GM21723 (cell line): ENCODE data around the gene WNT8A.

Experiments
- ATAC-seq: cut with Tn5 transposase; IDR thresholded peaks from one replicate; pipeline ENCODE4 v1.9.1; 2021; ENCODE audit warnings: mild to moderate bottlenecking, moderate library complexity; ENCODE audit not compliant: unreplicated experiment

WNT8A gene

GRCh38 chr5:138082033-138082432 lies 1.8 kb upstream of the WNT8A start:
- no peak for ATAC-seq

GRCh38 chr5:138091685-138092084 lies 7.9 kb downstream of the WNT8A start:
- ATAC-seq: no peak

GRCh38 chr5:138092301-138092700 lies 8.5 kb downstream of the WNT8A start:
- no peak for ATAC-seq

DNA sequence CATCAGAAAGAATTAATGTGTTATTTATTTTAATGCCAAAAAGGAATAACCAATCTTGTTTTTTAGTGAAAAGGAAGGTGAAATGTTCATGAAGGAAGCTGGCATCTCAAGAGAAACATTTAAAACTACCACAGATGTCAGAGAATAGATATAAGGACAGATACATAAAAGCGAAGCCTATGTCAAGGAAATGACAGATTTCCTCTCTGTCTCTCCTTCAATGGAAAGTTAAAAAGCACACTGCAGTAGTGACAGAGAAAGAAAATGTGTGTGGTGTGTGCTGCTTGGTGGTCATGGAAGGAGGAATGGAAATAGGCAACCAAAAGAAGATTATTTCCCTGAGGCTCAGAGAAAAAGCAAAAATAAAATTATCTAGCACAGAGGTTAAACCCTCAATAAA lies 9.2 kb downstream of the WNT8A start:
- no peak for ATAC-seq

DNA sequence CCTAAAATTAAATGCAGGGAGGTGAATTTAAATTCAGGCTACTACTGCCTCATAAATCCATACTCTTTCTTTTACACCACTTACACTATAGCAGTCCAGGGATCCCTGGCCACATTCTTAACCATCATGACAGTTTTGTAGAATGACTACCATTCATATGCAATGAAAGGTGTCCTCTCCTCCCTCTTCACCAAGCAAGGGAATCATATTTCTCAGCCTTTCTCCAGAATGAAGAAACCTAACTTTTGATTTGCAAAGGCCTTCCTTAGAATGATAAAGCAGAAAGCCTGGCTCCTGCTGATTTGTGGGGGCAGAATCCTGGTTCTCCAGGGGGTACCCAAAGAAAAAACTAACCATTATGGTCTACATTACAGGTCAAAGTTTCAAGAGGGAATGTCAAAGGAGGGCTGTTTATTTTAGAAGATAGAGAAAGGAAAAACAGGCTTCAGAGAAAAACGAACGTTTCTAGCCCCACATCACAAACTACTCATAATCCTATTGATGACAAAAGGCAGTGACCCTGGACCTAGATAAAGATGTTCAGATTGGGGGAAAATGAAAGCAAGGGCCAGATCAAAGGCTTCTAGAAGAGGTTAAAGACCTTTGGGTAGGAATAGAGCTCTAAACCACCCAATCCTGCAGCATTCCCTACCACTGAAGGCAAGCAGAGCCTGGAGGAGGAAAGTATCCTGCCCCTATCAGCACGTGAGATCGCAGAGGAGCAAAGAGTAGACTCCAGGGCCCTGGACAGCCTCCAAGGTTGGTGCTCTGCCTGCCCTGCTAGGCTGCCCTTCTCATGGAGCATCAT lies 11.5 kb downstream of the WNT8A start:
- ATAC-seq: no peak

DNA sequence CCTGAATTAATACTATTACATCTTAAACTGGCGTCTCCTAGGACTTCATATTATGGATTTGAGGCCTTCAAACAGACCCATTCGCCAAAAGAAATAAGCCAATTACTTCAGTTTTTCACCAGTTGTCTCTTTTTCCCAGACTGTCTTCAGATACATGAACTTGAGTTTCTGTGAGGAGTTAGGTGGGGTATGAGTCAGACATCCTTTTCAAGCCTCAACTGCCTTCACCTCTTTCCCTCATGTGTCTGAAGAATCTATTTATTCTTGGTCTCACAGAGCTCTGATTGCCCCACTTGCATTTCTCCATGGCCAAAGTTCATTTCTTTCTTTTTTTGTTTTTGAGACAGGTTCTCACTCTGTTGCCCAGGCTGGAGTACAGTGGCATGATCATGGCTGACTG lies 12.5 kb downstream of the WNT8A start:
- no peak for ATAC-seq

DNA sequence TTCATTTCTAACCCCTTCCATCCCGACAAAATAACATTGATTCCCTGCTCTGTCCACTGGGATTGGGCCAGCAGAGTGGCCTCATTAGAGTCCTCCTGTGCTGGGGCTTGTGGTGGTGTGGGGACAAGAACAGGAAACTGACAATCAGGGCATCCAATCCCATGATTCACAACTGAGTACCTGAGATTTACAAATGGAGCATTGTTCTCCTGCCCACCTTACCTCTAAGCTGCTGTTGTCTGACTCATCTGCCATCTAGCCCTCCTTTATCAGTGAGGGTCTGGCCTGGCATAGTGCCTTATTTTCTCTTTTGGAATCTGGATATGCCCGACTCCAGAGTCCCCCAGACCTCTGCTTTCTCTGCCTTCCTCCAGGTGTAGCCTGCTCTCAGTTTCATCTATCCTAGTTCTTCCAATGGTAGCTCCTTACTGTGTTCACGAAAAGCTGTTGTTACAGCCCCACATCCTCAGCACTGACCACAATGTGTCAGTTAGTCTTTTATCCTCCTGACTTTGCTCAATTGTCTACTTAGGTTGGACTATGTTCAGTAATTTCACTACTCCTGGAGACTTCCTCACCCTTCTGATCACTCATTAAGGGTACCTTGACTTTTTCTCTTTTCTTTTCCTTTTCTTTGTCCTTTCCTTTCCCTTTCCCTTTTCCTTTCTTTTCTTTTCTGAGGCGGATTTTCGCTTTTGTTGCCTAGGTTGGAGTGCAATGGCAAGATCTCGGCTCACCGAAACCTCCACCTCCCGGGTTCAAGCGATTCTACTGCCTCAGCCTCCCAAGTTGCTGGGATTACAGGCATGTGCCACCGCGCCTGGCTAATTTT lies 13.4 kb downstream of the WNT8A start:
- ATAC-seq: no peak

DNA sequence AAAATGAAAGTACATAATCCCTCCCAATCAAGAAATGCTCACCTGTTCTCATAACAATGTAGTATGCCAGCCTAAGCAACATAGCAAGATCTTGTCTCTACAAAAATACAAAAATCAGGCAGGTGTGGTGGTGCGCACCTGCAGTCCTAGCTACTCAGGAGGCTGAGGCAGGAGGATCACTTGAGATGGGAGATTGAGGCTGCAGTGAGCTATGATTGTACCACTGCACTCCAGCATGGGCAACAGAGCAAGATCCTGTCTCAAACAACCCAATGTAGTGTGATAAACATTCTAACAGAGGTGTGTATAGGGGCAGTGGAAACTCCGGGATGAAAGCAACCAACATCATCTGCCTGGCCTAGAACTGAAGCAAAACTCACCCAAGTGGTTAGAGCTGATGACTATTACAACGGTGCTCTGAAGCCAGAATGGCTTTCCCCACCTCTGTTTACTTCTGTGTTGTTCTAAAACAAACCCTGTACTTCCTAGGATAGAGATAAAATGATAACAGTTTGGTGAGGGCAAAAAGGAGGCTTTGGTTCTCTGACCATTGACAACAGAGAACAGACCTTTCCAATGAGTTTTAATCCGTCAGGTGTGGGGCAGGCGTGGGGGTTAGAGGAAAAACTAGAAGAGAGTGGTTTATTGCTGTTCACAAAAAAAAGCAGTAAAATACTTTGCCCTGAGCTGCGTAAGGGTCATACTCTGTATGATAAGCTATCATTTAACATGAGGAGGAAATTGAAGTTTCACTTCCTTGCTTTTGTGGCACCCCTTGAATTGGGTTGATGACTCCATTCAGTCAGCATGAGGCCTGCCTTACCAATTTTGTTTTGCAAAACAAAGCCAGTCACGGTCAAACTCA lies 18.9 kb downstream of the WNT8A start:
- no peak for ATAC-seq

DNA sequence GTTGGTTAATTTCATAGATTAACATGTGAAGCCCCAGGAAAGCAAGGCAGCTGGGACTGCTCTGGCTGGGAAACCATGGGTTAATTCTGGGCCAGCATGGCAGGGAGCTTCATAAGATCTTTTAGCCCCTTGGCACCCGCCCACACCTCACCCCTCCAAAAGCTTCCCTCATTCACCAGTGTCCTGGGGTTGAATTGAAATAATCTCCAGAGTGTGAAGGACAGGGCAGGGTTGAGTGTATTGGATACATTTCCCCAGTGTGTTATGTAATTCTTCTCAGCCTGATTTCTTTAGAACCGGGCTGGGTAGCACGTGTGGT lies 19.4 kb downstream of the WNT8A start:
- no peak for ATAC-seq

DNA sequence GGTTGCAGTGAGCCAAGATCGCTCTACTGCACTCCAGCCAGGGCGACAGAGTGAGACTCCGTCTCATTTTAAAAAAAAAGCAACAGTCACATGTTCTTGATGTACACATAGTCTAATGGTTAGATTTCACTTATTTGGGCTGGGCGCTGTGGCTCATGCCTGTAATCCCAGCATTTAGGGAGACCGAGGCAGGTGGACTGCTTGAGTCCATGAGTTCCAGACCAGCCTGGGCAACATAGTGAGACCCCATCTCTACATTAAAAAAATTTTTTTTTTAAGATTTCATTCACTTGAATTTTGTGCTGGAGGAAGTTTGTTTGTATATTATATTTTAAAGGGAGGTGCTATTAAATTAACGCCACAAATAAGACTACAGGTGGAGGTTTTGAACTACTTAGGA lies 21.9 kb downstream of the WNT8A start:
- ATAC-seq: no peak

DNA sequence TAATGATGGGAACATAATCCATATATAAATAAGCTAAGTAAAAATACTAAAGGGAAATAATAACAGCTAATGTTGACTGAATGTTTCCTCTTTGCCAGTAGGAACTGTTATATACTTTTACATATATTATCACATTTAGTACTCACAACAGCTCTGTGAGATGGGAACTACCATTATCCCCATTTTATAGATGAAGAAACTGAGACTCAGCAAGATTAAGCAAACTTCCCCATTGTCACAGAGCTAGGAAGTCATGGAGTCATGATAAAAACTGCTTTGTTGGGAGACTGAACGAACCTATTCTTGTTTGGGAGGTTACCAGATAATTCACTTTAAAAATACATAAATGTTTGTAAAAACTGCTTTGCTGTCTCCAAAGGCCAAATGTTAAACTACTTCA lies 23.4 kb downstream of the WNT8A start:
- ATAC-seq: no peak

DNA sequence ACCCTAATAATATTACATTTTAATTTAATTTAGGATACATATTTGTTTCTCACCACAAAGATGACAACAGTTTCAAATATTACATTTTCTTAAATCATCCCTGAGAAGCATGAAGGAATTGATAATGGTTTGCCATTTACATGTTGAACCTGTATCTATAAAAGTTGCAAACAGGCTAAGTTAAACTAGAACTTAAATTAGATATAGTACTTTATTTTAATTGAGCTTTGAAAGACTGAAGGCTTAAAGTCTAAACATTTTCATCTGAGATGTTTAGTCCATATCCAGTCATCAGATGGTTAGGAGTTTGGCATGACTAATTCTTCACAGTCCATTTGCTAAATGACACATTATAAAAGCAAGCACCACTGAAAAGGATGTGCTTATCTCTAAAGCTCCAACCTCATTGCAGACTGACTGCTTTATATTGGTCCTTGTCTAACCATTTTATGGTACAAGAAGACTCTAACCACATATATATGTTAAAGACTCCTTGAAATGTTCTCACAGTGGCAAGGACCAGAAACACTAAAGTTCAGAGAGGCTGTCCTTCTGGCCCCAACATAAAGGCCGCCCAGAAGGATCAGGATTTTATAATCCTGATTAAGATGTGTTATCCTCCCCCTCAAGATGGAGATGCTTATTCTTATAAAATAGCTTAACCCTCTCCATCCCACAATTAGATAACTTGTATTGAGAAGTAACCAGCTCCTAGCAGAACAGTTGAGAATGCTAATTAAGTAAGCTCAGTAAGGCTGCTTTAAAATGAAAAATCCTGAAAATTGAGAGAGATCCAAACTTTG lies 25.8 kb downstream of the WNT8A start:
- ATAC-seq: no peak

- no peak for ATAC-seq
These were observed 26.6 kb downstream of the WNT8A start for GRCh38 chr5:138110266-138110963.

DNA sequence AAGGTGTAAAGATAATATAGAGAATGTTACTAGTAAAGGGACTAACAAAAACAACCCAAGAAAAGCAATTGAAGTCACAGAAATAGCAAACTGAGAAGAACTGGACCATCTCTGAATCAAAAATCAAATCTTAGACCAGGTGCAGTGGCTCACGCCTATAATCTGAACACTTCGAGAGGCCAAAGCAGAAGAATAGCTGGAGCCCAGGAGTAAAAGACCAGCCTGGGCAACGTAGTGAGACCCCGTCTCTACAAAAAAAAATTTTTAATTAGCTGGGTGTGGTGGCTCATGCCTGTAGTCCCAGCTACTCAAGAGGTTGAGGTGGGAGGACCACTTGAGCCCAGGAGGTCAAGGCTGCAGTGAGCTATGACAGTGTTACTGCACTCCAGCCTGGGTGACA lies 27.3 kb downstream of the WNT8A start:
- ATAC-seq: no peak

GRCh38 chr5:138111937-138112336 lies 28.1 kb downstream of the WNT8A start:
- no peak for ATAC-seq

DNA sequence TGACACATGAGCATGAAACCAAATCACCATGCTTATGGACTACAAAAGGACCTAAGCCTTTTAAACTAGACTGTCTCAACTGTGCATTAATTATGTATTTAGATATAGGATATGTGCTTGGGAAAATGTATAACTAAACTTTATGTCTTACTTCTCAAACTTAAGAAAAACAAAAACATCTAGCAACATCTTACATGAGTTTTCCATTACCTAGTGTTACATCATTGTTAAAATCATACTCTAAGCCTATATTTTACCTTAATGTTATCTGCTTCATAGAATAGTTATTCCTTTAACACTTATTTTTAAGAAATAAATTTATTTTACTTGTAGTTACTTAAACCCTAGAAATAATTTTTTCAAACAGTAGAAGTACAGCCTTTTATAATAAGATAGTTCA lies 31.4 kb downstream of the WNT8A start:
- ATAC-seq: no peak

DNA sequence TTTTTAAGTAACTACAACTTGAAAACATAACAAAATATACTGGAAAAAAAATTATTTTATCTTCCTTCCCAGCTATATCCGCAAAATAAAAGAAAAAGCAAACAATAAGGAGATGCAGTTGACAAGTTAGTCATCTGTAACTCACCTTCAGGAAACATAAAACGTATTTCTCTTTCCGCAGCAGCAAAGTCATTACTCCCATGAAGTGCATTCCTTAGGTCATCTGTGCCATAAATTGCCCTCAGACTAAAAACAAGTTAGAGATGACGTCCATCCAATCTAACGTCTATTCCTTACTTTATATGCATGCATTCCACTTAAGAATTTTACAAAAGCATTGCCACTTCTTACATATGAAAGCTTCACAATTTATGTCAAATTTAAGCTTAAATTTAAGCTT lies 44.5 kb downstream of the WNT8A start:
- no peak for ATAC-seq

DNA sequence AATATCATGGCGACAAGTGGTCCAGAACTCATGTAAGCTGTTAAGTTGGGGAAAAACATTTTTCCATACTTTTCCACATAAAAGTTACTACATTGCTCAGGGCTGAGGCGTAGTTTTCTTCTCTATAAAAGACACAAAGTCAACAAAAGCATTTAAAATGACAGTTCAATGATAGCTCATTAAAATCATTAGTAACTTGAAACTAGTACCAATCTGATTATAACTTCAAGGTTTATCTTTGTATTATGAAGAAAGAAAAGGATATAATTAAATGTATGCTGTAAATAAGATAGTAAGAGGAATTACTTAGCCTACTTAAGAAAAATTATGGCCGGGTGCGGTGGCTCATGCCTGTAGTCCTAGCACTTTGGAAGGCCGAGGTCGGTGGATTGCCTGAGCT lies 45.5 kb downstream of the WNT8A start:
- ATAC-seq: no peak

- no peak for ATAC-seq
These were observed 48.7 kb downstream of the WNT8A start for GRCh38 chr5:138132543-138132942.
